Activated naive CD8-positive, alpha-beta T cell treated with anti-CD3 and anti-CD28 coated beads, Interleukin-2, amount 10 ng/mL, durations not matched to agents 7 days and 5 days (primary cell): ENCODE data around the gene TSPO. TPM values are rescaled to one million over a fixed set of nuclear protein-coding genes. Genes with fewer than 3 reads are reported as not detected.

ENCODE experiments used
- ATAC-seq: fragments of 150-1000 bp; cut with Tn5 transposase; one replicate; pipeline ENCODE4 v1.10.0; 2021; ENCODE audit warnings: low read depth, moderate library complexity
- POLR2A ChIA-PET: fragments of 350-600 bp; sonication (Branson Sonifier 250); formaldehyde crosslinking; loops from one replicate; lab custom pipeline; 2021; ENCODE audit warnings: antibody characterized with exemption; lab: Charles Lee
- DNase-seq: peaks from one replicate; pipeline ENCODE4 v3.0.0; 2021
- H3K27ac Mint-ChIP-seq: one replicate; pipeline ENCODE4 v1.8.0; 2022; ENCODE audit warnings: mild to moderate bottlenecking, mixed read lengths
- H3K27me3 Mint-ChIP-seq: one replicate; pipeline ENCODE4 v1.8.0; 2022; ENCODE audit warnings: mild to moderate bottlenecking, moderate library complexity, mixed read lengths
- H3K36me3 Mint-ChIP-seq: one replicate; pipeline ENCODE4 v1.8.0; 2021; ENCODE audit warnings: mild to moderate bottlenecking, mixed read lengths
- H3K4me1 Mint-ChIP-seq: one replicate; pipeline ENCODE4 v1.8.0; 2021; ENCODE audit warnings: mixed read lengths
- H3K4me3 Mint-ChIP-seq: one replicate; pipeline ENCODE4 v1.8.0; 2022; ENCODE audit warnings: mild to moderate bottlenecking, moderate library complexity, mixed read lengths
- H3K9me3 Mint-ChIP-seq: one replicate; pipeline ENCODE4 v1.8.0; 2021; ENCODE audit warnings: mixed read lengths
- total RNA-seq, 2 experiments: library from RNA; stranded (reverse); gene quantifications; one replicate each; pipeline ENCODE4 v1.2.3, GENCODE V29; 2021

Gene TSPO
- total RNA-seq, 2 experiments from 2014 or later = 107 to 116 TPM

DNA sequence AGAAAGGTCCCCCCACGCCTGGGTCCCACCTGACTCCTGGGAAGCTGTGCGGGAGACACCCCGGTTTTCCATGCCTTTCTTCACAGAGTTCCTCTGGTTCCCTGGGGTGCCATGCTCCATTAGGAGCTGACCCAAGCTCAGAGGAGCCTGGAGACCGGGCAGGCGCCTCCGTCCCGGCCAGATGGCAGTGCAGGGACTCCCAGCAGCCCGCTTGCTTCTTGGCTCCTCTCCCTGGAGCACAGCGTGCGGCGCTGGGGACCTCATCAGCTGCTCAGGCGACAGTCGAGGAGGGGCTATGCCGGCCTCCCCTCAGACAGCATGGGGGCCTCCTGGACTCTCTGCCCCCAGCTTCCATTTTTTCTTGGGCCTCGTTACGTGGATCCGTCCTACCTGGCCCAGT, 48.7 kb downstream of the TSPO start:
- Mint-ChIP-seq H3K4me3 (no peak overlapping the region), H3K27ac (no peak overlapping the region), H3K9me3 (no peaks in the 10 kb centered on the region), H3K36me3 (no peaks in the 10 kb centered on the region), H3K4me1 (no peaks in the 10 kb centered on the region), H3K27me3 (peaks cover 3% of the 10 kb centered on the region)
- POLR2A ChIA-PET = no interaction called here
- DNase-seq (no peak), ATAC-seq (no peak)

DNA sequence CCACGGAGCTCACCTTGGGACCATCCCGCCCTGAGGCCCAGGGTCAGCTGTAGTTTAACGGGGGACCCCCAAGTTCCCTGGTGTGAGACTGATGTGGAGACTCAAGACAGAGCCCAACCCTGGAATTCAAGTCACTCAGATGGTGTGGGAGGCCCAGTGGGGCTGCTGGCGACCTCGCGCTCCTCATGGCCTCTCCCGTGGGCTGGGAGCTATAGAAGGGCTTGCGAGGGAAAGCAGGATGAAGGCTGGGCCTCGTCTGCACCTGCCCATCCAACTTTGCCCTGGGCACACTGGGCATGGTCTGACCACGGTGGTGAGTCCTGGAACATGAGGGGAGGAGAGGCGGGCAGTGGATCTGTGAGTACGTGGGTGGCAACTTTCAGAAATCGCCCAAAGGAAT, 49.2 kb downstream of the TSPO start:
- POLR2A ChIA-PET = no interaction called here
- no peaks in the 10 kb centered on the region for H3K4me1 Mint-ChIP-seq
- no peaks in the 10 kb centered on the region for H3K9me3 Mint-ChIP-seq
- H3K27me3 Mint-ChIP-seq = peaks cover 3% of the 10 kb centered on the region
- ATAC-seq (no peak), DNase-seq (no peak)
- H3K4me3 Mint-ChIP-seq = no peak overlapping the region
- no peak overlapping the region for H3K27ac Mint-ChIP-seq
- no peaks in the 10 kb centered on the region for H3K36me3 Mint-ChIP-seq

DNA sequence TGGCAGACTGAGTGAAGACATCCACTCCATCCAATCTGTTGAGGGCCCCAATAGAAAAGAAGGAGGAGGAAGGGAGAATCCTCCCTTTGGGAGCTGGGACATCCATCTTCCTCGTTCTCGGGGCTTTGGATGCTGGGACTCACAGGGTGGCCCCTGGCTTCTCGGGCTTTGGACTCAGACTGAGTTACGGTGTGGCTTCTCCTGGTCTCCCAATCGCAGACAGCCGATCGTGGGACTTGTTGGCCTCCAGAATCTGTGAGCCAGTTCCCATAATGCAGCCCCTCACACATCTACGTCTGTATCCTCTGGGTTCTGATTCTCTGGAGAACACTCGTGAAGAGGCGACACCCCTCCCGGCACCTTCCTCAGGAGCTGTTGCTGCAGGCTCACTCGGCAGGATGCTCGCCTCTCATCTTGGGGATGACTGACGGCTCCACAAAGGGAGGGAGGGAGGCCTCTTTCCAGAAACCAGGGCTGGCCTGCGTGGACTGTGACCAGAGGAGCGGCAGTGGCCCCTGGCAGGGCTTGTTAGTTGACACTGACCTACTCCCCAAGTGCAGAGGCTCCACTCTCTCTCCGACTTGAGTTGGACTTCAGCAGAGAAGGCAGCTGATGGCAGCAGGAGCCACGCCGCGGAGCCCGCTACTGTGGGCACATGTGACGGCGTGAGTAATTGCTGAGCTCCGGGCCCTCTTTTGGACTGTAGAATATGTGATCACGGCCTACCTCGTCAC, 50.3 kb downstream of the TSPO start:
- H3K4me1 Mint-ChIP-seq = peaks cover 4% of the 10 kb centered on the region
- no peaks in the 10 kb centered on the region for H3K36me3 Mint-ChIP-seq
- no peak for DNase-seq
- H3K27ac Mint-ChIP-seq = no peak overlapping the region
- no peak overlapping the region for H3K4me3 Mint-ChIP-seq
- POLR2A ChIA-PET = interaction anchor here (1.0 kb wide), 1 partner anchor 14 kb away, joined by 5 read pairs; no protein-coding TSS in a partner anchor
- no peaks in the 10 kb centered on the region for H3K9me3 Mint-ChIP-seq
- ATAC-seq = no peak
- no peaks in the 10 kb centered on the region for H3K27me3 Mint-ChIP-seq

DNA sequence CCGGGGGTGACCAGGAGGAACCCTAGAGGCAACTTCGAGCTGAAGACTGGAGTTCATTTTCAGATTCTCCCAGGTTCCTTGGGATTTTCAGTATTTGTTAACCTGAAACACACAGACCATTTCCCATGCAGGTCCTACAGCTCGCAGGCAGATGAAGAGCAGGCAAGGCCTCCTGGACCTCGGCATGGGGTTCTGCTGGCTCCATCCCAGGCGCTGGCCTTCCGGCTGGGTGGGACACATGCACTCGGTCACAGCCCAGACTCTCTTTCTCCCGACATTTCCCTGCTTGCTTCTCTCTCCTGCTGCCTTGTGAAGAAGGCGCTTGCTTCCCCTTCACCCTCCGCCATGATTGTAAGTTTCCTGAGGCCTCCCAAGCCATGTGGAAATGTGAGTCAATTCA, 51.0 kb downstream of the TSPO start:
- Mint-ChIP-seq H3K4me3 (no peak overlapping the region), H3K27ac (no peak overlapping the region), H3K4me1 (peaks cover 5% of the 10 kb centered on the region), H3K36me3 (no peaks in the 10 kb centered on the region), H3K27me3 (no peaks in the 10 kb centered on the region), H3K9me3 (no peaks in the 10 kb centered on the region)
- ATAC-seq = no peak
- POLR2A ChIA-PET = interaction anchor here (1.0 kb wide), 1 partner anchor 14 kb away, joined by 5 read pairs; no protein-coding TSS in a partner anchor
- no peak for DNase-seq

DNA sequence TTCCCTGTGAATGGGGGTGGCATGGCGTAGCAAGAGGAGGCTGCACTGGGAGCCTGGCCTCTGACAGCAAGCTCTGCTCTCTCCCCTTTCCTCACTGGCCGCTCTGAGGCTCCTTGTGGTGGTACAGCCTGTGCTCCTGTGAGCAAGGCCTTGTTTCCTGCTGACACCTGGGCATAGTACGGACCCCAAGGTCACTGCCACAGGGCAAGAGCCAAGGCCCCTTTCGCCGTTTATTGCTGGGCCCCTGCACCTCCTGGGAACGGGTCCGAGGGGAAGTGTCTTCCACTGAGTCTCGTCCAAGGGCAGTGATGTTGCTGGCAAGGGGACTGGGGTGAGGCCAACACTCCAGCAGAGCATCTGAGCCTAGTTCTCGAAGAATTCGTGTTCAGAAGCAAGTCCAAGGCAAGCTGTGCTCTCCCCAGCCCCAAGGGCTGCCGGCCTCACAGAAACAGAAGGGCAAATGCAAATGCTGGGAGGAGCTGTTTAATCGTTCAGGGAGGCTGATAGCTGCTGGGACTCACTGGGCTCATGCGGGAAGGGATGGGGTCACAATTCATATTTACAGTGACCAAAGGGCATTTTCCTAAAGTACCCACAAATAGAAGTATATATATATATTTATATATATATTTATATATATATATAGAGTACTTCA, 51.5 kb downstream of the TSPO start:
- H3K4me3 Mint-ChIP-seq = no peak overlapping the region
- peaks cover 5% of the 10 kb centered on the region for H3K4me1 Mint-ChIP-seq
- no peaks in the 10 kb centered on the region for H3K9me3 Mint-ChIP-seq
- ATAC-seq (no peak), DNase-seq (no peak)
- no peaks in the 10 kb centered on the region for H3K27me3 Mint-ChIP-seq
- no peak overlapping the region for H3K27ac Mint-ChIP-seq
- POLR2A ChIA-PET = no interaction called here
- H3K36me3 Mint-ChIP-seq = no peaks in the 10 kb centered on the region

DNA sequence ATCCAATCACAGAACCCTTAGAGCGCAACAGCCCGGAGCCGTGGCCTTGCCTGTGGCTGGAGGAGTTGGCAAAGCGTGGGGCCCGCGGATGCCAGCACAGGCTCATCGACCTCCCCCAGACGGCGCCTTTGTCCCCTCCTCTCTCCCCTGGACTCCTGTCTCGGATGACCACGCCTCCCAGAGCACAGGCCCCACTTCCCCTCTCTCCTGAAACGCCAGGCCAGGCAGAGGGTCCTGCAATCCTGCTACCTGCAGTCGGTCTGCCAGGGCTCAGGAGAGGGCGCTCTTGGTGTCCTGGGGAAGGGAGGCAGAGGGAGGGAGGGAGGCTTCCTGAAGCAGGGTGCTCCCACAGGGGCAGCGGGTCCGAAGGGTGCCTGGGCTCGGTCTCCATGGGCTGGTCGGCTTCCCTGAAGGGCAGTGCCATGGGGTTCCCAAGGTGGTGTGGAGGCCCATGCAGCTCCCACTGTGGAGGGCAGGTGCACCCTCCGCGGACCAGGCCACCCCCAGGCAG, 52.2 kb downstream of the TSPO start:
- ATAC-seq (no peak), DNase-seq (no peak)
- no peaks in the 10 kb centered on the region for H3K36me3 Mint-ChIP-seq
- H3K27me3 Mint-ChIP-seq = no peaks in the 10 kb centered on the region
- H3K27ac Mint-ChIP-seq = no peak overlapping the region
- POLR2A ChIA-PET = no interaction called here
- no peaks in the 10 kb centered on the region for H3K9me3 Mint-ChIP-seq
- H3K4me1 Mint-ChIP-seq = peaks cover 5% of the 10 kb centered on the region
- H3K4me3 Mint-ChIP-seq = no peak overlapping the region

DNA sequence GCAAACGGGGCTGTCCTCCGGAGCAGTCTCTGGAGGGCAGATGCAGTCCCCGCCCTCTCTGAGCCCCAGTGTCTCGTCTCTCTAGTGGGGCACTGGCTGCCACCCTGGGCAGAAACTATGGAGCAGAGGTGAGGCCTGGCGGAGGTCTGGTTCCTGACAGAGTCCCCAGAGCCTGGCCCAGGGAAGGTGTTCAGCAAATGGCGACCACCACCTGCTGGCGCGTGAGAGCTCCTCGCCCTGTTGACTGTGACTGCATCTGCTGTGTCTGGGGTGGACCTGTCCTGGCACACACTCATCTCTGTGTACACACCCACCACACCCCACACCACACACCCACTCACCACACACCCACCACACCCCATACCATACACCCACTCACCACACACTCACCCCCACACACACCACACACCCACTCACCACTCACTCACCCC, 53.9 kb downstream of the TSPO start:
- no peak for DNase-seq
- H3K27me3 Mint-ChIP-seq = no peaks in the 10 kb centered on the region
- no peak overlapping the region for H3K4me3 Mint-ChIP-seq
- H3K27ac Mint-ChIP-seq = no peak overlapping the region
- POLR2A ChIA-PET = no interaction called here
- H3K4me1 Mint-ChIP-seq = peaks cover 5% of the 10 kb centered on the region
- H3K36me3 Mint-ChIP-seq = no peaks in the 10 kb centered on the region
- no peaks in the 10 kb centered on the region for H3K9me3 Mint-ChIP-seq
- no peak for ATAC-seq

DNA sequence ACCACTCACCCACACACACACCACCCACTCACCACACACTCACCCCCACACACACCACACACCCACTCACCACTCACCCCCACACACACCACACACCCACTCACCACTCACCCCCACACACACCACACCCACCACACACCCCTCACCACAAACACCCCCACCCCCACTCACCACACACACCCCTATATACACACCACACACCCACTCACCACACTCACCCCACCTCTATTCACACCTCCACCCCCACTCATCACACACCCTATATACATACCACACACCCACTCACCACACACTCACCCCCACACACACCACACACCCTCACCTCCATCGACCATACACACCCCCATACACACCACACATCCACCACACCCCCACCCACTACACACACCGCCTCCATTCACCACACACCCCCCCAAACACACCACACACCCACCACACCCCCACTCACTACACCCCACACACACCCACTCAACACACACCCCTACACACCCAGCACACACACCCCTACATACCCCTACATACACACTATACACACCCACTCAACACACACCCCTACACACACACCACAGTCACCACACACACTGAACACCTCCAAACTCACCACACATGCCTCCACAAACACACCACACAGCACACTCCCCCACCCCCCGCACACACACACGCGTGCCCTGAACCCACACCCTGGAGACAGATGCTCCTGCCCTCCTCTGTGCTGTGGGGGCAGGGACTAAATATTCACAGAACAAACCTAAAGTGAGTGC, 54.6 kb downstream of the TSPO start:
- Mint-ChIP-seq H3K27me3 (no peaks in the 10 kb centered on the region), H3K4me1 (peaks cover 5% of the 10 kb centered on the region), H3K9me3 (no peaks in the 10 kb centered on the region), H3K27ac (no peak overlapping the region), H3K36me3 (no peaks in the 10 kb centered on the region), H3K4me3 (no peak overlapping the region)
- POLR2A ChIA-PET = interaction anchor here (0.5 kb wide), 1 partner anchor 18 kb away, joined by 3 read pairs; no protein-coding TSS in a partner anchor
- no peak for DNase-seq
- ATAC-seq = no peak

DNA sequence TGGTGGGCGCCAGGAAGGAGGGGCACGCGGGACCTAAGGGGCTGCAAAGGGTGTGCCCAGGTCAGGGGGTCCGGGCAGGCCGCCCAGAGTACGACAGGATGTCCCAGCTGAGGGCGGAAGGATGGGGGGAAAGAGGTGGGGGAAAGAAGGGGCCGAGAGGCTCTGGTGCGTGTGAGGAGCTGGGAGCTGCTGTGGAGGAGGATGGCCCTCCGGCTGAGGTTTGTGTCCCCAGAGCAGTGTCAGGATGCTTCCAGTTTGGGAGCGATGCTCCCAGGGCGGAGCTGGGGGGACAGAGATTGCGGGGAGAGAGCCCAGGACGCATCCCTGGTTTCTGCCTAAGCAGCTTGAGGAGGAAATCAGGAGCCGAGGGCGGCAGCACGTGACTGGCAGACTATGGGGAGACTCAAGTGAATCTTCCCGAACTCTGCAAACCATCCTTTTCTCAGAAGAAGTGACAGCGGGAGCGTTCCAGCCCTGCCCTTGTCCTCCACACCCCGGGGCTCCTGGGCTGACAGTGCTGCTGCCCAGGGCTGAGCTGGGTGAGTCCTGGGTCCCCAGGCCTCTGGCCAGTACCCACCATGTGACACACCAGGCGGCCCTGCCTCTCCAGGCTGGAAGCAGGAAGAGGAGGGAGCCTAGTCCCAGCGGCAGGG, 55.3 kb downstream of the TSPO start:
- ATAC-seq (no peak), DNase-seq (no peak)
- peaks cover 5% of the 10 kb centered on the region for H3K4me1 Mint-ChIP-seq
- POLR2A ChIA-PET = interaction anchor here (0.5 kb wide), 1 partner anchor 19 kb away, joined by 3 read pairs; no protein-coding TSS in a partner anchor
- no peaks in the 10 kb centered on the region for H3K9me3 Mint-ChIP-seq
- no peak overlapping the region for H3K4me3 Mint-ChIP-seq
- no peaks in the 10 kb centered on the region for H3K36me3 Mint-ChIP-seq
- no peak overlapping the region for H3K27ac Mint-ChIP-seq
- H3K27me3 Mint-ChIP-seq = no peaks in the 10 kb centered on the region

DNA sequence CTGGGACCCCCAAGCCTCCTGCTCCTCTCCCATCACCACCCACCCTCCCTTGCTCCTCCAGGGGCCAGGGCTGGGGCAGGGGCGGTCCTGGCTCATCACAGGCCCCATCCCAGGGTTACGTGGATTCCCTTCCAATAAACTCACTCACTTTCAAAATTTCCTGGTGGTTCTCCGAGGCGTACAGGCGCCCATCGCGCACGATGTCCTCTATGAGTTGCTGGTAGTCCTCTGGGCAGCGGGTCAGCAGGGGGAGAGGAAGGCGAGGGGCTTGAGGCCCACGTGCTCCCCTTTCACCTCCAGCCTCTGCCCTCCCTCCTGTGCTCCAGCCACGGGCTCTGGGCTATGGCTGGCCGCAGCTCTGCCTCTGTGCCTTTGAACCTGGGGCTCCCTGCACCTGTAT, 56.0 kb downstream of the TSPO start:
- ATAC-seq (no peak), DNase-seq (no peak)
- H3K36me3 Mint-ChIP-seq = no peaks in the 10 kb centered on the region
- H3K27me3 Mint-ChIP-seq = no peaks in the 10 kb centered on the region
- POLR2A ChIA-PET = no interaction called here
- no peaks in the 10 kb centered on the region for H3K9me3 Mint-ChIP-seq
- peaks cover 5% of the 10 kb centered on the region for H3K4me1 Mint-ChIP-seq
- no peak overlapping the region for H3K4me3 Mint-ChIP-seq
- H3K27ac Mint-ChIP-seq = no peak overlapping the region

DNA sequence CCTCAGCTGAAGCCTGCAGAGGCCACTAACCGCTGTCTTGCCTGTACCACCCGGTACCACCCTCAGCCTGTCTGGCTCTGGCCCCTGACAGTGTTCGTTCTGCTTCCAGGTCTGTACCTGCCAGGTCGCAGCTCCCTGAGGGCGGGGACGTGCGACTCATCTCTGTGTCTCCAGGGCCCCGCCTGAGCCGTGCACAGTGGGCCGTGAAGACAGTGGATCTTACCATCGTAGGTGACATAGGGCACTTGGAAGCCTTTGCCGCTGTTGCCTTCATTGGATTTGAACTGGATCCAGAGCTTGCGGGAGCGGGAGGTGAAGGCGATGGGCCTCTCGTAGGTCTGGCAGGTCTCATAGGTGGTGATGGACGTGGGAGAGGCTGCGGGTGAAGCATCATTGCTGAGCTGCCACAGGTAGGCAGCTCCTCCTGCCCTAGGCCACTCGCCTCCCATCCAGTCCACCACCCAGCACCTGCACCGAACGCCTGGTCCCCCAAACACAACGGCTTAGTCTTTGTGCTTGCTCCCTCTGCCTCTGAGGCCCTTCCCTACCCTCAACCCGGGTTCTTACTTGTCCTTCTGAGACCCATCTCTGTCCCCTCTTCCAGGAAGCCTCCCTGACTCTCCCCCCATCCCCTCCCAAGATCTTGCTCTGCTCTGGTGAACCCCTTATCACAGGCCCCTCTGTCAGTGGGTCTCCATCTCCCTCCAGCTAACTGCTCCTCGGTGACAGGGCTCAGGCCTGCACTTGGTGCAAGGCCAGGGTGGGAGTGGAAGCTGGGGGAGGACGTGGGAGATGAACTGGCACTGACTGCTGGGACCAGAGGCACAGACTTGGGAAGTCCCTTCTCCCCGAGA, 56.7 kb downstream of the TSPO start:
- POLR2A ChIA-PET = no interaction called here
- Mint-ChIP-seq H3K4me3 (no peak overlapping the region), H3K4me1 (peaks cover 5% of the 10 kb centered on the region), H3K9me3 (no peaks in the 10 kb centered on the region), H3K27ac (no peak overlapping the region), H3K36me3 (no peaks in the 10 kb centered on the region), H3K27me3 (no peaks in the 10 kb centered on the region)
- DNase-seq (no peak), ATAC-seq (no peak)

DNA sequence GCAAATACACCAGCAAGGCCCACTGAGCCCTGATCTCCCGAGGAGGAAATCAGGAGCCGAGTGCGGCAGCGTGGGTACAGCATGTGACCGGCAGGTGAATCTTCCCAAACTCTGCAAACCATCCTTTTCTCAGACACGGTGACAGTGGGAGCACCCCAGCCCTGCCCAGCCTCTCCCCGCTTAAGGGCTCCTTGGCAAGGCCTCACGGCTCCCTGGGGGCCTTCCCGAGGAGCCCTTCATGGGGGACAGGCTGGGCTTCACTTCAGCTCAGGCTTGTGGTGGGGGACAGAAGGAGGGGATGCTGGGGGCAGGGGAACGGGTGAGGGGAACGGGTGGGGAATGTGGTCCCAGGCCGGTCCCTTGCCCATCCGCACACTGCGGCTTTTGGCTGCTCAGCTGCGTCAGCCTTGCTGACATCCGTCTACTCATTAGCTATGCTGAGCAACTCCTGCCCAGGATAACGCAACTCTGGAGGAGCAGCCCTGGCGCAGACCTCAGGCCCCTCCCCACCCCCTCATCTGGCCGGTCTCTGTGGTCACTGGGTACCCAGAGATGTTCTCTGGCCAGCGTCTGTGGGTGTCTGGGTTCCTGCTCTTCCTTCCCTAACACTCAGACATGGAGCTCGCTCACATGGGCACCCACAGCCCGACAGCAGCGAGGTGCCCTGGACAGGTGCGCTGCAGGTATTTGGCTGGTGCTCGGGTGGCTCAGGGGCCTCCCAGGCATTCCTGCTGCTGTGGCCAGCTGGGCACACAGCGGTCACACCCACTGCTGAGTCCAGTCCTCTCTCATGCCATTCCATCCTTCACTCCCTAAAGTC, 57.6 kb downstream of the TSPO start:
- no peak overlapping the region for H3K4me3 Mint-ChIP-seq
- no peaks in the 10 kb centered on the region for H3K36me3 Mint-ChIP-seq
- ATAC-seq (no peak), DNase-seq (no peak)
- no peak overlapping the region for H3K27ac Mint-ChIP-seq
- H3K27me3 Mint-ChIP-seq = no peaks in the 10 kb centered on the region
- H3K9me3 Mint-ChIP-seq = no peaks in the 10 kb centered on the region
- POLR2A ChIA-PET = no interaction called here
- peaks cover 5% of the 10 kb centered on the region for H3K4me1 Mint-ChIP-seq
